Small intestine (tissue), 7 donors: ENCODE results near the gene OIT3. TPM values are rescaled to one million over a fixed set of nuclear protein-coding genes. Genes with fewer than 3 reads are reported as not detected.
A peak's percentile ranks its signal among the peaks of the same experiment; 100 is the strongest.

Experiments
- DNase-seq, 2 donors: peaks; one replicate each; pipeline versions ENCODE4 v3.0.0 to v3.0.0-alpha.2; 2013
- FAIRE-seq: peaks from 2 replicates; lab custom pipeline; 2012; peaks lifted over from hg19 to GRCh38; lab: Jason Lieb, UNC
- H3K27ac ChIP-seq, 3 donors: one replicate each; pipeline ENCODE4 v1.5.1; 2013; ENCODE audit warnings: low read length in 2 of 3, mild to moderate bottlenecking in 2 of 3, control low read depth in 1 of 3, inconsistent platforms in 1 of 3, low read depth in 1 of 3, moderate library complexity in 1 of 3
- H3K27me3 ChIP-seq, 3 donors: one replicate each; pipeline ENCODE4 v1.6.1; 2013; ENCODE audit warnings: low read length in 3 of 3, inconsistent platforms in 1 of 3; ENCODE audit not compliant: control insufficient read depth in 3 of 3, insufficient read depth in 3 of 3
- H3K36me3 ChIP-seq, 3 donors: one replicate each; pipeline ENCODE4 v1.6.1; 2013; ENCODE audit warnings: low read length in 3 of 3, inconsistent platforms in 1 of 3, low read depth in 1 of 3, mild to moderate bottlenecking in 1 of 3, moderate library complexity in 1 of 3; ENCODE audit not compliant: control insufficient read depth in 3 of 3, insufficient read depth in 2 of 3
- H3K4me1 ChIP-seq, 3 donors: one replicate each; pipeline ENCODE4 v1.6.1; 2013; ENCODE audit warnings: low read length in 2 of 3, inconsistent platforms in 1 of 3, low read depth in 1 of 3, mild to moderate bottlenecking in 1 of 3, moderate library complexity in 1 of 3; ENCODE audit not compliant: control insufficient read depth in 3 of 3, insufficient read depth in 2 of 3
- H3K4me3 ChIP-seq, 3 donors: one replicate each; pipeline ENCODE4 v1.5.1; 2013; ENCODE audit warnings: low read length in 3 of 3, control low read depth in 1 of 3, inconsistent platforms in 1 of 3, low read depth in 1 of 3, mild to moderate bottlenecking in 1 of 3, moderate library complexity in 1 of 3
- H3K9me3 ChIP-seq, 2 donors: one replicate each; pipeline ENCODE4 v1.6.1; 2013; ENCODE audit warnings: low read depth in 1 of 2, low read length in 1 of 2; ENCODE audit not compliant: control insufficient read depth in 2 of 2, insufficient read depth in 1 of 2
- WGBS, 3 donors: extraction: QIAGEN DNeasy Blood & Tissue Kit; methylation state at CpG; one replicate each; pipeline ENCODE4 v1.1.7; 2013; 5-methylcytosine and 5-hydroxymethylcytosine counted together
- polyA plus RNA-seq, 4 donors: library from polyadenylated mRNA; stranded (reverse) in 3 of 4; unstranded in 1 of 4; fragments of 200-250 nt in 3 of 4; fragments of 120-200 nt in 1 of 4; gene quantifications; one replicate each; pipeline versions ENCODE4 v1.2.1 to v1.2.3, GENCODE V29; 2013
- donor health status: healthy with polysubstance abuse.
- donor health status: control.
- donor health status: control.
- donor health status: Bipolar disorder and iron deficiency.
- donor health status: healthy.

Gene OIT3
- polyA plus RNA-seq, 4 donors: 0.07 to 10.6 (median 0.45) TPM; not detected in 1

- Histone ChIP-seq H3K9me3 (no peaks in the 10 kb centered on the region), H3K27ac (no peak overlapping the region), H3K4me3 (no peak overlapping the region), H3K27me3 (no peaks in the 10 kb centered on the region), H3K4me1 (no peaks in the 10 kb centered on the region), H3K36me3 (peaks cover 0 to 22% (median 3%) of the 10 kb centered on the region in 3 donors)
- 45 to 61% (median 57%) methylated on average over 2 of the region's 2 CpGs for WGBS, 3 donors
- FAIRE-seq (no peak), DNase-seq (no peak)
Observed at GRCh38 chr10:72943498-72944234, 50.1 kb downstream of the OIT3 start.

- Histone ChIP-seq H3K4me3 (no peak overlapping the region), H3K27me3 (no peaks in the 10 kb centered on the region), H3K9me3 (no peaks in the 10 kb centered on the region), H3K36me3 (peaks cover 0 to 19% (median 0%) of the 10 kb centered on the region in 3 donors), H3K4me1 (no peaks in the 10 kb centered on the region), H3K27ac (no peak overlapping the region)
- DNase-seq (no peak), FAIRE-seq (no peak)
- WGBS, 3 donors: 81 to 94% (median 93%) methylated on average over 1 of the region's 1 CpG
Observed at GRCh38 chr10:72946963-72947362, 53.4 kb downstream of the OIT3 start.

- DNase-seq: peak; percentile 15 to 18
- H3K4me3 ChIP-seq: no peak overlapping the region
- H3K4me1 ChIP-seq: no peaks in the 10 kb centered on the region
- WGBS, 3 donors: 39 to 51% (median 42%) methylated on average over 6 of the region's 6 CpGs
- no peak for FAIRE-seq
- no peaks in the 10 kb centered on the region for H3K27me3 ChIP-seq
- H3K9me3 ChIP-seq: no peaks in the 10 kb centered on the region
- peaks cover 0 to 17% (median 0%) of the 10 kb centered on the region in 3 donors for H3K36me3 ChIP-seq
- H3K27ac ChIP-seq: no peak overlapping the region
Observed at GRCh38 chr10:72948762-72949161, 55.2 kb downstream of the OIT3 start.

- DNase-seq: peak; percentile 67 to 76
- 7 to 59% (median 33%) methylated on average over 3 of the region's 3 CpGs for WGBS, 3 donors
- no peaks in the 10 kb centered on the region for H3K27me3 ChIP-seq
- FAIRE-seq: no peak
- peak overlapping the region in 2 of 3 donors; percentile 72 to 75 for H3K4me3 ChIP-seq
- no peaks in the 10 kb centered on the region for H3K9me3 ChIP-seq
- H3K4me1 ChIP-seq: peaks cover 0 to 11% (median 0%) of the 10 kb centered on the region in 3 donors
- peaks cover 0 to 17% (median 0%) of the 10 kb centered on the region in 3 donors for H3K36me3 ChIP-seq
- peak overlapping the region in 1 of 3 donors; percentile 97 for H3K27ac ChIP-seq
Observed at GRCh38 chr10:72951760-72952159, 58.2 kb downstream of the OIT3 start.

GRCh38 chr10:72952189-72952588 is 58.6 kb downstream of the OIT3 start:
- H3K9me3 ChIP-seq: no peaks in the 10 kb centered on the region
- no peak for FAIRE-seq
- 53 to 72% (median 54%) methylated on average over 6 of the region's 6 CpGs for WGBS, 3 donors
- H3K36me3 ChIP-seq: peaks cover 0 to 15% (median 0%) of the 10 kb centered on the region in 3 donors
- no peak for DNase-seq
- H3K4me3 ChIP-seq: peak overlapping the region in 2 of 3 donors; percentile 72 to 75
- H3K27ac ChIP-seq: peak overlapping the region in 1 of 3 donors; percentile 97
- peaks cover 0 to 11% (median 0%) of the 10 kb centered on the region in 3 donors for H3K4me1 ChIP-seq
- H3K27me3 ChIP-seq: no peaks in the 10 kb centered on the region

GRCh38 chr10:72952642-72953158 is 59.2 kb downstream of the OIT3 start:
- H3K27me3 ChIP-seq: no peaks in the 10 kb centered on the region
- peak overlapping the region in 2 of 3 donors; percentile 16 to 97 for H3K27ac ChIP-seq
- no peak for FAIRE-seq
- peaks cover 0 to 12% (median 0%) of the 10 kb centered on the region in 3 donors for H3K36me3 ChIP-seq
- peak overlapping the region in 2 of 3 donors; percentile 72 to 75 for H3K4me3 ChIP-seq
- peak; percentile 57 to 65 for DNase-seq
- H3K4me1 ChIP-seq: peaks cover 0 to 11% (median 0%) of the 10 kb centered on the region in 3 donors
- WGBS, 3 donors: 27 to 66% (median 42%) methylated on average over 5 of the region's 5 CpGs
- H3K9me3 ChIP-seq: no peaks in the 10 kb centered on the region

- Histone ChIP-seq H3K36me3 (peaks cover 0 to 8% (median 0%) of the 10 kb centered on the region in 3 donors), H3K27me3 (no peaks in the 10 kb centered on the region), H3K27ac (peak overlapping the region; percentile 62 to 97 (median 96)), H3K4me1 (peaks cover 0 to 11% (median 0%) of the 10 kb centered on the region in 3 donors), H3K4me3 (peak overlapping the region in 2 of 3 donors; percentile 72 to 75), H3K9me3 (no peaks in the 10 kb centered on the region)
- DNase-seq: peak; percentile 56 to 58
- FAIRE-seq: no peak
- WGBS, 3 donors: 14 to 37% (median 31%) methylated on average over 8 of the region's 8 CpGs
Observed at GRCh38 chr10:72953687-72954086, 60.1 kb downstream of the OIT3 start.

GRCh38 chr10:72954230-72954595 is 60.7 kb downstream of the OIT3 start:
- H3K4me1 ChIP-seq: peaks cover 0 to 11% (median 0%) of the 10 kb centered on the region in 3 donors
- no peaks in the 10 kb centered on the region for H3K27me3 ChIP-seq
- WGBS, 3 donors: 17 to 57% (median 42%) methylated on average over 8 of the region's 8 CpGs
- peak overlapping the region in 2 of 3 donors; percentile 72 to 75 for H3K4me3 ChIP-seq
- DNase-seq (no peak), FAIRE-seq (no peak)
- peak overlapping the region; percentile 79 to 97 (median 96) for H3K27ac ChIP-seq
- no peaks in the 10 kb centered on the region for H3K9me3 ChIP-seq
- peaks cover 0 to 8% (median 0%) of the 10 kb centered on the region in 3 donors for H3K36me3 ChIP-seq
